Thyroid gland (tissue), 4 donors: ENCODE results near the gene ZNF562. TPM values are rescaled to one million over a fixed set of nuclear protein-coding genes. Genes with fewer than 3 reads are reported as not detected.

ENCODE experiments used
- DNase-seq, 2 donors: peaks; one replicate each; pipeline ENCODE4 v3.0.0-alpha.2; 2019
- H3K27ac ChIP-seq, 3 donors: fragments of 200-600 bp; sonication (generic); 1 replicate in 2 of 3; 2 replicates in 1 of 3; pipeline ENCODE4 v1.5.1; 2016 to 2019; ENCODE audit warnings: mild to moderate bottlenecking in 1 of 3, moderate library complexity in 1 of 3
- H3K27me3 ChIP-seq: fragments of 200-600 bp; sonication (generic); one replicate; pipeline ENCODE4 v1.5.1; 2019
- H3K36me3 ChIP-seq, 2 donors: fragments of 200-600 bp; sonication (generic); one replicate each; pipeline ENCODE4 v1.5.1; 2016 to 2019
- H3K4me1 ChIP-seq, 2 donors: fragments of 200-600 bp; sonication (generic); one replicate each; pipeline ENCODE4 v1.5.1; 2017 to 2019
- H3K4me3 ChIP-seq, 3 donors: fragments of 200-600 bp; sonication (generic); replicated peaks in 1 of 3; 1 replicate in 2 of 3; 2 replicates in 1 of 3; pipeline ENCODE4 v1.5.1; 2016; ENCODE audit warnings: mild to moderate bottlenecking in 1 of 3
- H3K9me3 ChIP-seq: fragments of 200-600 bp; sonication (generic); one replicate; pipeline ENCODE4 v1.5.1; 2017
- CTCF ChIP-seq, 6 experiments: fragments of 200-600 bp in 3 of 6; fragments of 450-650 bp in 3 of 6; sonication (generic) in 3 of 6; IDR thresholded peaks; one replicate each; pipeline ENCODE4 v1.5.1; 2016 to 2019; ENCODE audit warnings: antibody characterized with exemption in 6 of 6, mild to moderate bottlenecking in 2 of 6, inconsistent platforms in 1 of 6, moderate library complexity in 1 of 6
- POLR2A ChIP-seq, 2 donors: fragments of 450-650 bp; IDR thresholded peaks; one replicate each; pipeline ENCODE4 v1.6.1; 2017; ENCODE audit warnings: antibody characterized with exemption in 2 of 2, mild to moderate bottlenecking in 2 of 2, moderate library complexity in 1 of 2
- WGBS, 2 donors: methylation state at CpG; one replicate each; pipeline ENCODE4 v1.1.5; 2017; 5-methylcytosine and 5-hydroxymethylcytosine counted together
- intact Hi-C: fragments of 100-400 bp; cut with DNase I; formaldehyde crosslinking; loops from one replicate; pipeline ENCODE4 v1.15.1; 2023
- total RNA-seq, 4 donors: library from RNA; depleted of rRNA; stranded (reverse); fragments of >200 nt; gene quantifications; one replicate each; pipeline ENCODE4 v1.2.3, GENCODE V29; 2016

ZNF562 gene
- total RNA-seq, 4 donors from 2014 or later = 27.6 to 38.7 (median 29.8) TPM

GRCh38 chr19:9673912-9674662 lies 813 bp downstream of the ZNF562 start:
- DNase-seq = no peak
- peak overlapping the region; percentile 77 to 97 (median 84) for H3K27ac ChIP-seq
- TF ChIP-seq CTCF (IDR thresholded peaks at IDR 0.05) = no peak
- TF ChIP-seq POLR2A (IDR thresholded peaks at IDR 0.05) = no peak
- peak overlapping the region; percentile 48 to 77 (median 71) for H3K4me3 ChIP-seq
- no peaks in the 10 kb centered on the region for H3K27me3 ChIP-seq
- no peaks in the 10 kb centered on the region for H3K9me3 ChIP-seq
- intact Hi-C loops = no loop called here
- no peaks in the 10 kb centered on the region for H3K36me3 ChIP-seq
- H3K4me1 ChIP-seq = peaks cover 0 to 4% of the 10 kb centered on the region in 2 donors
- WGBS, 2 donors = 35 to 40% methylated on average over 13 of the region's 13 CpGs

GRCh38 chr19:9672893-9673292 lies 2.0 kb downstream of the ZNF562 start:
- no peak for TF ChIP-seq POLR2A (IDR thresholded peaks at IDR 0.05)
- no peak for TF ChIP-seq CTCF (IDR thresholded peaks at IDR 0.05)
- H3K36me3 ChIP-seq = no peaks in the 10 kb centered on the region
- no peaks in the 10 kb centered on the region for H3K27me3 ChIP-seq
- no peak for DNase-seq
- no peaks in the 10 kb centered on the region for H3K9me3 ChIP-seq
- H3K4me1 ChIP-seq = peaks cover 0 to 4% of the 10 kb centered on the region in 2 donors
- H3K27ac ChIP-seq = no peak overlapping the region
- 94 to 99% methylated on average over 4 of the region's 4 CpGs for WGBS, 2 donors
- no peak overlapping the region for H3K4me3 ChIP-seq
- intact Hi-C loops = no loop called here

- Histone ChIP-seq H3K4me1 (peaks cover 0 to 4% of the 10 kb centered on the region in 2 donors), H3K9me3 (no peaks in the 10 kb centered on the region), H3K27me3 (no peaks in the 10 kb centered on the region), H3K36me3 (no peaks in the 10 kb centered on the region), H3K4me3 (no peak overlapping the region), H3K27ac (no peak overlapping the region)
- 95 to 99% methylated on average over 3 of the region's 3 CpGs for WGBS, 2 donors
- no peak for DNase-seq
- TF ChIP-seq POLR2A (IDR thresholded peaks at IDR 0.05) (no peak), CTCF (IDR thresholded peaks at IDR 0.05) (no peak)
- intact Hi-C loops = no loop called here
Observed at GRCh38 chr19:9671655-9672054, 3.2 kb downstream of the ZNF562 start.

- no peaks in the 10 kb centered on the region for H3K36me3 ChIP-seq
- no peaks in the 10 kb centered on the region for H3K9me3 ChIP-seq
- H3K27me3 ChIP-seq = no peaks in the 10 kb centered on the region
- H3K27ac ChIP-seq = no peak overlapping the region
- TF ChIP-seq CTCF (IDR thresholded peaks at IDR 0.05) = no peak
- intact Hi-C loops = no loop called here
- DNase-seq = no peak
- H3K4me1 ChIP-seq = no peaks in the 10 kb centered on the region
- no peak overlapping the region for H3K4me3 ChIP-seq
- WGBS, 2 donors = 96 to 98% methylated on average over 2 of the region's 2 CpGs
Observed at GRCh38 chr19:9668544-9668943, 6.4 kb downstream of the ZNF562 start.

GRCh38 chr19:9667898-9668297 lies 7.0 kb downstream of the ZNF562 start:
- intact Hi-C loops = no loop called here

More at GRCh38 chr19:9667898-9668297, 7.0 kb downstream of the ZNF562 start:
- Histone ChIP-seq H3K27ac (no peak overlapping the region), H3K36me3 (no peaks in the 10 kb centered on the region), H3K4me3 (no peak overlapping the region), H3K27me3 (no peaks in the 10 kb centered on the region), H3K9me3 (no peaks in the 10 kb centered on the region), H3K4me1 (no peaks in the 10 kb centered on the region)
- 93 to 98% methylated on average over 3 of the region's 3 CpGs for WGBS, 2 donors
- DNase-seq = no peak
- TF ChIP-seq CTCF (IDR thresholded peaks at IDR 0.05) (no peak), POLR2A (IDR thresholded peaks at IDR 0.05) (no peak)
